Effector CD4-positive, alpha-beta T cell (primary cell): ENCODE data around the gene IL37.
"Not testable (repeated sequence)": the region's sequence is repeated elsewhere in the genome, so short reads cannot be mapped to it uniquely, and the experiment has no call there.

Experiments used
- DNase-seq: peaks from one replicate; pipeline ENCODE4 v3.0.0-alpha.2; 2020

The IL37 gene

GRCh38 chr2:112891385-112891831, 19.6 kb upstream of the IL37 start:
- DNase-seq: no peak

GRCh38 chr2:112893752-112894151, 17.2 kb upstream of the IL37 start:
- DNase-seq: no peak

- no peak for DNase-seq
Measured at GRCh38 chr2:112896909-112897623, 13.9 kb upstream of the IL37 start.

DNA sequence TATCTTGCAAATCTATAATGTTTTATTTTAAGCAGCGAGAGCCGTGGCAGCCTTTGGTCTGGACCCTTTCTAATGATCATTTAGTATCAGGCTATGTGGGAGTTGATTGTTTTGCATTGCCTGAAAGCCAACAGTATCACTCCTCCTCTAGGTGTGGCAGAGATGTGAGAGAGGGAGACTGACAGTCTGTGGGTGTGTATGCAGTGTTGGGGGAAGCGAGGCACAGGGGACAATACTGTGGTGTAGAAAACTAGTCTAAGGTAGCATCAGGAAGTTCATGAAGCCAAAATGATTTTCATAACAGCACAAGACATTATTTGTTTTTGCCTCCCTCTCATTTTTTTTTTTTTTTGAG, 13.4 kb upstream of the IL37 start:
- DNase-seq: no peak

DNA sequence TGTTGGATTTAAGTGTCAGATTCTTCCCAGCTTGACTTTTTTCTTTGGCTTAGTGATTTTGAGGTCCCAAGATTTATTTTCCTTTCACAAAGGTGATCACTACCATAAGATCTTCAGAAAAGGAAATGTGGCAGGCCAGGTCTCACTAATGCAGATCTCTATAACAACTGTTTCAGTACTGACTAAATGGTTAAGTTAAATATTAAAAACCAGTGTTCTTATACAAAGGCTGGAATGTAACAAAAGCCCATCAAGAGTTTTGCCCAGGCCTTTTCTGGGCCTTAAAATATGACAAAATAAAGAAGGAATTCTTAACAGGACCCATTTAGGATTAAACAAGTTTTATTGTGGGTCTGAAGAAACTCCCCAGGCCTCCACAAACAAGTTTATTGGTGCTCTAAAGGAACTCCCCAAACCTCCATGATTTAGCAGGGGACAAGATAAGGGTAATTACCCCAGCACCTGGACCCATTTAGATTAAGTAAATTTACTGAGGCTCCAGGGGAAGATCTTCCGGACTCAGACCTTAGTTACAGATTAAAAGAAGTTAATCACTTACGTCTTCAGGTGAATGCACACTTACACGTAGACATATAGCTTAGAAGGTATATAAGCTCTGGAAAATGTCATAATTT, 9.4 kb upstream of the IL37 start:
- not testable (repeated sequence) for DNase-seq

DNA sequence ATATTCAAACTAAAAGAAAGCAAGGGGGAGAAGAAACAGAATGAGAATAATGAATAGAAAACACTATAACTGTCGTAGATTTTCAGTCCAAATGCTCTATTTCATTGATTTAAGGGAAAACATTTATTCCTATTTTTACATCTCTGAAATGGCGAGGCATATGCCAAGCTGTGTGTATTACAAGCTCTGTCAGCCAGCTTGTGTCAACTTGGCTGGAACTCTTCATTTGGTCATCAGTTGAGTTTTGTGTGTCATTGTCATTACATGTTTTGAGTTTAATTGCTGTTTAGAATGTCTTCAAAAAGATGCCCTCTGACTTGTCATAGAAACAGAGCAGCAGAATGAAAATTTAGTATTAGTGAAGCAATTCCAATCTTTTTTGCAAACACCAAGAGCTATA, 8.1 kb upstream of the IL37 start:
- no peak for DNase-seq

GRCh38 chr2:112904883-112905282, 6.1 kb upstream of the IL37 start:
- DNase-seq: no peak

DNA sequence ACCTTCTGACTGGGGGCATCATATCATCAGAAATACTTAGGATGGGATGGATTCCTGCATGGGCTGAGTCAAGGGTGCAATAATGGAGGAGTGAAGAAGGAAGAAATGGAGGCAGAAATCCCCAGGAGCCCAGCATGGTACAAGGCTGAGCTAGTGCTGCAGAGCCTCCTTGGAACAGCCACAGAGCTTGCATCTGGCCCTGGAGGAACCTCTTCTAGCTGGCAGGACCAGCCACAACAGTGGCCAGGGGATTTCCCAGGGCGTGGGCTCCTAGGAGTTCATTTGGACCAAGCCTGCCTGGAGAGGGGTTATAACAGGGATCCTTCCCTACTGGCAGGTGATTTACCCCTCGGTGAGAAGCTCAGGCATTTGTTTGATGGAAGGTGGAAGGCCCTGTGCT, 4.7 kb upstream of the IL37 start:
- no peak for DNase-seq

- no peak for DNase-seq
Measured at GRCh38 chr2:112907001-112907949, 3.7 kb upstream of the IL37 start.

- not testable (repeated sequence) for DNase-seq
Measured at GRCh38 chr2:112908559-112908958, 2.4 kb upstream of the IL37 start.

GRCh38 chr2:112910219-112910618, 746 bp upstream of the IL37 start:
- no peak for DNase-seq

- no peak for DNase-seq
Measured at GRCh38 chr2:112912403-112912802, 1.4 kb downstream of the IL37 start.

- DNase-seq: no peak
Measured at GRCh38 chr2:112915300-112916144, 4.6 kb downstream of the IL37 start.

DNA sequence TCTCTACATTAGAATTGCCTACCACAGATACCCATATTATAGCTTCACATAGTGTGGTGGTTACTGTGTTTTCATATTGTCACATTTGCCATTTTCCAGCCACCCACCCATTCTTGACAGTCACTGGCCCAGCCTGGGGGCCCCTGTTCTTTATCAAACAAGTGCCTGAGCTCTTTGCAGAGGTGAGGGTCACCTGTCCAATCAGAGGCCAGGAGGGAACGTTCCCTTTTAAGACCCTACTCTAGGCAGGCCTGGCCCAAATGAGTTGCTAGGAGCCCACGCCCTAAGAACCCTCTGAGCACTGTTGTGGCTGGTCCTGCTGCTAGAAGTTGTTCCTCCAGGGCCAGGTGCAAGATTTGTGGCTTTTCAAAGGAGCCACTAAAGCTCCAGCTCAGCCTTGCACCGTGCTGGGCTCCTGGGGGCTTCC, 5.2 kb downstream of the IL37 start:
- DNase-seq: no peak

DNA sequence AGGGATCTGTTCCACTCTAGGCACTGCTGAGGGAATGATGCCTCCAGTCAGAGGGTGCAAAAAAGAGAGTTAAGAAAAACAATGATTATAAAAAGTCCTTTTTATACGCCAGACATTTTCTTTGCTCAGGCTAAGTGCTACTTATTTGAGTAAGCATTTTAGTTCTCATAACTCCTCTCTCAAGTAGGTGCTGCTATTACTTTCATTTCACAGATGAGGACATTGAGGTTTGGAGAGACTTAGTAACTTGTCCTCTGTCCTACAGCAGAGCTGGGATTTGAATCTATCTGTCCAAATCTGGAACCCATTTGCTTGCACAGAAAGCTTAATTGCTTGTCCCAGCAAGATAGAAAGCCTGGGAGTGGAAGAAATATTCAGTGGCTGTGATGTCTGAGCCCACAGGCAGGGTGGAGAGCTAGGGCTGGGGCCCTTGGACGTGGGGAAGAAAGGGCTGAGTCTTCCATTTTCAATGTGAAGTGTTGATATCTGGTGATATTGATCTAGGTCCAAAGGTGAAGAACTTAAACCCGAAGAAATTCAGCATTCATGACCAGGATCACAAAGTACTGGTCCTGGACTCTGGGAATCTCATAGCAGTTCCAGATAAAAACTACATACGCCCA, 5.8 kb downstream of the IL37 start:
- no peak for DNase-seq

- DNase-seq: no peak
Measured at GRCh38 chr2:112917856-112918255, 6.9 kb downstream of the IL37 start.

DNA sequence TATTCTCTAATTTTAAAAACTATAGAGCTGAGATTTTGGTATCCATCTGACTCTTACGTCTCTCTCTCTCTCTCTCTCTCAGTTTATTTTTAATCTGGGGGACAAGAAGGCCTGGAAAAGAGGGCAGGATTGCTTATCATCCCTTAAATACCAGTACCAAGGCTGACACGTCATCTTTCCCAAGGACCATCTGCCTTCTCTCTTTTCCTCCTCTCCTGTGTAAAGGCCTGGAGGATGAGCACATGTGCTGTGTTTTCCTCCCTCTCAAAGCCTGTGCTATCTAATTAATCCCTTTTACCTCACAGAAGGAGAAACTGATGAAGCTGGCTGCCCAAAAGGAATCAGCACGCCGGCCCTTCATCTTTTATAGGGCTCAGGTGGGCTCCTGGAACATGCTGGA, 7.3 kb downstream of the IL37 start:
- DNase-seq: no peak

DNA sequence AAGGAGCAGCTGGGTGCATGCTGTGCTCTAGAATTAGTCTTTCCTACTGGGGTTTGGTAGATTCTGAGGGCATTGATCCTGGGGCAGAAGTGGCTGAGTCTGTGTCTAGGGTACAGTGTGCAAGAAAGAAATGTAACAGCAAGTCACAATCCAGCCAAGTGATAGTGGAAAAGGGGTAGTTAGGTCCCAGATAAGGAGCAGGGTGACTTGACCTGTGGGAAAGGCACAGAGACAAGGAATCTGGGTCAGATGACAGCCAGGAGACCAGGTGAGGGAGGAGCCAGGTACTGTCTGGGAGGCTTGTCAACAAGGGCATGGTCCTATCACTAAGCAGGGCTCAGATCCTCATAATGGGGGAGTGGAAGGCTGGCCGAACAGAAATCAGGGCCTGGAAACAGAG, 8.1 kb downstream of the IL37 start:
- no peak for DNase-seq

DNA sequence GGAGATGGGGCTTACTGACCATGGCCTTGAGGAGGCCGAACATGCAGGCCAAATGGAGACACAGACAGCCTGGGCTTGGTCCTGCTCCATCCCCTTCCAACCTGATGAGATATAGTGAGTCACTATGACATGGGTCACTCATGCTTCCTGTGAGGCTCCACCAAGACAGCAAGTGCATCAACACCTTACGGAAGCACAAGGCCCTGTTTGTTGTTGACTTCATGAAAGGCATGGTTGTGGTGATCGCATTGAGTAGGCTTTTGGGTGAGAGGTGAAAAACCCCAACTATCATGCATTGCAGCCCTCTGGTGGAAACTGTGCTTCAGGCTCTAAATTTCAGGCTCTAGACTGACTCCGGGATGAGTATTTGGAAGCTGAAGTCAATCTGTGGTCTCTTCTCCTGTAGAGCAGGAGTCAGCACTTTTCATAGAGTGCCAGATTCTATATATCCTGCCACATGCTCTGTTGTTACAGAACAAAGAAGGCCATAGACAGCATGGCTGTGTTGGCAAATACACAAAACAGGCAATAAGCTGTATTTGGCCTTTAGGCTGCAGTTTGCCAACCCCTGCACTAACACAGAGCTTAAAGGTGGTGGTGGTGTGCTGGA, 10.1 kb downstream of the IL37 start:
- no peak for DNase-seq

DNA sequence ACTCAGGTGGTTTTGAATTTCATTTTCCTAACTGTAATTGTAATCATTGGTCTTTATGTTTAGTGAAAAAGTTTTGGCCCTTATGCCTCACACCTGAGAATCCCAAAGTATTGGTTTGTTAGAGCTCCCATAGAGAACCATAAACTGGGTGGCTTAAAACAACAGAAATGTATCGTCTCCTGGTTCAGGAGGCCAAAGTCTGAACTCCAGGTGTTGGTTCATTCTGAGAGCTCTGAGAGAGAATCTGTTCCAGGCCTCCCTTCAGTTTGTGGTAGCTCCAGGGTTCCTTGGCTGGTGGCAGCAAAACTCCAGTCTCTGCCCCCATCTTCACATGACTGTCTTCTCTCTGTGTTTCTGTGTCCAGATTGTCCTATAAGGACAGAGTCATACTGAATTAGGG, 11.0 kb downstream of the IL37 start:
- DNase-seq: no peak

DNA sequence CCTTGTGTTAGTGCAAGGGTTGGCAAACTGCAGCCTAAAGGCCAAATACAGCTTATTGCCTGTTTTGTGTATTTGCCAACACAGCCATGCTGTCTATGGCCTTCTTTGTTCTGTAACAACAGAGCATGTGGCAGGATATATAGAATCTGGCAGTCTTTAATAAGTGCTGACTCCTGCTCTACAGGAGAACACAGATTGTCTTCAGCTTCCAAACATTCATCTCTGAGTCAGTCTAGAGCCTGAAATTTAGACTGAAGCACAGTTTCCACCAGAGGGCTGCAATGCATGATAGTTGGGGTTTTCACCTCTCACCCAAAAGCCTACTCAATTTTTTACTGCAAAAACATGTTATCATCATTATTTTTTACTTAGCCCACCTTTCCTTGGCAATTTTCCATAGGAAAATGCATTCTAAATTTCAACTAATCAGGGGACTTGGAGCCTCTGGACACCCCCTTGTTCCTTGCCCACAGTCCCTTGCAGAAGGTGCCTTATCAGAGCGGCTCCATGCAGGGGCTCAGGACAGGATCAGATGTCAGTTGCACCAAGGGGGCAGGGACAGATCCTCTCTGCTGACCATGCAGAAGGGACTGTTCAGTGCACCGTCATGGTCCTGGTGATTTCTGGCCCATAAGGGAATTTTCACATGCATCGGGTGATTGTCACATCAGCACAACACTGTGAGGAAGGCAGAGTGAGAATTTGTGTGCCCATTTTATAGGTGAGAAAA, 12.4 kb downstream of the IL37 start:
- no peak for DNase-seq
